ENCODE measurements around the gene GRIK2. TPM values are rescaled to one million over a fixed set of nuclear protein-coding genes. Genes with fewer than 3 reads are reported as not detected.

GRIK2 gene
- total RNA-seq, 5 donors from 2014 or later (not counting 1 experiment from before 2014, with no cell fraction given), result 0.15 to 0.19 TPM; not detected in 3

DNA sequence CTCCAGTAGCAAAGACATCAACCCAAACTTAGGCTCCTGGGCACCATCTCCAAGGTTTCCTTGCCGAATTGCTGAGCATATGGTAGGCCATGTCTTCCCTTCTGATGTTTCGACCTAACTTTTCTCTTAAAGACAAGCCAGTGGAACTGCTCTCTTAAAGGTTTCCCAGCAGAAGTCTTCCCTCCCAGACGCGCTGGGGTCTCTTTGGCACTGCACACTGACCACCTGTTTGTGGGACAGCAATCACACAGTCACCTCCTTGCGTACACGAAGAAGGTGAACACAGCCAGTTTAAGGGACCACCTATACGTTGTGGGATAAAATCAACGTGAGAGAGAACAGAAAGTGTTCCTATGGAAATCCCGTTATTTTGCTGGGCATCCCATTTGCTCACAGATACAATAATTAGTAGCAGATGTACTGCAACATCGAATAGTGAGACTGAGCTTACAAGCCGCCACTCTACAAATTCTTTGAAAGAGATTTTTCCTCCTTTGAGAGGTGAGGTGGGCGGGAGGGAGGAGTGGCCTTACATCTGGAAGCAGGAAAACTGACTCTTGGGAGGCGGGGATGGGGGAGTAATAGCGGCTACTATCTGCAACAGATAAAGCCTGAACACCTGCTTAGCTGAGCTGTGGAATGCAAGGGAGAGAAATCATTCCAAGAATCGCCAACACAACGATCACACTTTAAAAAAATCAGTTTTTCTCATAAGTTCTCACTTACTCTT, 9.9 kb downstream of the GRIK2 start:
- H3K36me3 Mint-ChIP-seq, result no peaks in the 10 kb centered on the region
- Histone ChIP-seq H3K36me3 (ENCODE audit: control insufficient read depth in 2 of 2, extremely low read depth in 1 of 2, insufficient read depth in 1 of 2, low read length in 1 of 2) (no peaks in the 10 kb centered on the region), H3K4me3 (ENCODE audit: control insufficient read depth in 1 of 2, extremely low read depth in 1 of 2, low read length in 1 of 2) (no peak overlapping the region), H3K9me3 (no peaks in the 10 kb centered on the region), H3K27ac (ENCODE audit: low read length) (no peak overlapping the region), H3K4me1 (ENCODE audit: control insufficient read depth in 1 of 2, extremely low read depth in 1 of 2, insufficient read depth in 2 of 2, low read length in 2 of 2) (no peaks in the 10 kb centered on the region), H3K27me3 (replicated peaks in 1 of 2; ENCODE audit: control insufficient read depth in 2 of 2, extremely low read depth in 1 of 2, insufficient read depth in 2 of 2, low read length in 1 of 2) (peaks cover 21 to 30% of the 10 kb centered on the region in 2 experiments)
- peaks cover 0 to 6% (median 0%) of the 10 kb centered on the region in 3 donors for H3K4me1 Mint-ChIP-seq
- DNase-seq, result no peak
- ATAC-seq (replicated peaks in 1 of 4), result no peak
- H3K27me3 Mint-ChIP-seq, result peaks cover 48 to 65% of the 10 kb centered on the region in 2 donors
- H3K4me3 Mint-ChIP-seq, result no peak overlapping the region
- POLR2A ChIA-PET, result no interaction called here
- peaks cover 7 to 22% (median 8%) of the 10 kb centered on the region in 3 donors for H3K9me3 Mint-ChIP-seq
- 10% methylated on average over 2 of the region's 16 CpGs for WGBS (ENCODE audit: insufficient coverage)
- H3K27ac Mint-ChIP-seq, result no peak overlapping the region
- CTCF ChIA-PET, result no interaction called here

DNA sequence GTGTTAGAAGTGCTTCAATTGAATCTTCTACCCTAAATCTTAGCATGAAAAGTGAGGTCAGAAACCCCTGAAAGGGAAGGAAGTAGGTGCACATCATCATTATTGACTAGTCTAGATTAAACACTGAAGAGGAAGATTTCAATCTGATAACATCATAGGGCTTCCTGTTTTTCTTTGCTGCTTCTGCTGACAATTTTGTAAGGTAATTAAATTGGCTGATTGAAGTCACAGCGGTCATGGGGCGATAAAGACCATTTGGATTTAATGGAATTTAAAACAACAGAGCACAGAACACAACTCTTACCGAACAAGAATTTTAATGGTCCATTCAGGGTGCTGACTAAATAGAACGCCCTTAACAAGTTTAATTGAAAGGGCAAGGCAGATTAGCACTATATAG, 11.3 kb downstream of the GRIK2 start:
- Histone ChIP-seq H3K9me3 (no peaks in the 10 kb centered on the region), H3K4me3 (ENCODE audit: control insufficient read depth in 1 of 2, extremely low read depth in 1 of 2, low read length in 1 of 2) (no peak overlapping the region), H3K27me3 (replicated peaks in 1 of 2; ENCODE audit: control insufficient read depth in 2 of 2, extremely low read depth in 1 of 2, insufficient read depth in 2 of 2, low read length in 1 of 2) (peaks cover 11 to 18% of the 10 kb centered on the region in 2 experiments), H3K36me3 (ENCODE audit: control insufficient read depth in 2 of 2, extremely low read depth in 1 of 2, insufficient read depth in 1 of 2, low read length in 1 of 2) (no peaks in the 10 kb centered on the region), H3K4me1 (ENCODE audit: control insufficient read depth in 1 of 2, extremely low read depth in 1 of 2, insufficient read depth in 2 of 2, low read length in 2 of 2) (no peaks in the 10 kb centered on the region), H3K27ac (ENCODE audit: low read length) (no peak overlapping the region)
- POLR2A ChIA-PET, result no interaction called here
- CTCF ChIA-PET, result no interaction called here
- Mint-ChIP-seq H3K4me1 (peaks cover 0 to 6% (median 0%) of the 10 kb centered on the region in 3 donors), H3K36me3 (no peaks in the 10 kb centered on the region), H3K27me3 (peaks cover 35 to 51% of the 10 kb centered on the region in 2 donors), H3K9me3 (peaks cover 7 to 19% (median 8%) of the 10 kb centered on the region in 3 donors), H3K4me3 (no peak overlapping the region), H3K27ac (no peak overlapping the region)
- DNase-seq, result no peak
- ATAC-seq (replicated peaks in 1 of 4), result no peak
- WGBS (ENCODE audit: insufficient coverage), result no CpG with 5 or more reads among the region's 4 CpGs

DNA sequence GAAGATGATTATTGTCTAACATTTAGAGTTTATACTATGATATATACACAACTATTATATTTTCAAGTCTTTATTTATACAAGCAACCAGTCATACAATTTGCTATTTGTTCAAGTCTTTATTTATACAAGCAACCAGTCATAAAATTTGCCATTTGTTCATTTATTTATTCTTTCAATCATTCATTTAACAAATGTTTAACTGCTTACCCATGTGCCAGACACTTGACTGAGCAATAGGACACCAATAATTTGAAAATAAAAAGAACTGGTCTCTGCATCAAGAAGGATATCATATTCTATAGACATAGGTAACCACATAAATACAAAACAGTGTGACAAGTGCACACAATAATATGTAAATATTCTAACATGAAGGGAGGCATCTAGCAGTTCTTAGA, 20.3 kb downstream of the GRIK2 start:
- ATAC-seq (replicated peaks in 1 of 4) (no peak), DNase-seq (no peak)
- Histone ChIP-seq H3K4me1 (ENCODE audit: control insufficient read depth in 1 of 2, extremely low read depth in 1 of 2, insufficient read depth in 2 of 2, low read length in 2 of 2) (no peaks in the 10 kb centered on the region), H3K36me3 (ENCODE audit: control insufficient read depth in 2 of 2, extremely low read depth in 1 of 2, insufficient read depth in 1 of 2, low read length in 1 of 2) (no peaks in the 10 kb centered on the region), H3K9me3 (no peaks in the 10 kb centered on the region), H3K4me3 (ENCODE audit: control insufficient read depth in 1 of 2, extremely low read depth in 1 of 2, low read length in 1 of 2) (no peak overlapping the region), H3K27me3 (replicated peaks in 1 of 2; ENCODE audit: control insufficient read depth in 2 of 2, extremely low read depth in 1 of 2, insufficient read depth in 2 of 2, low read length in 1 of 2) (no peaks in the 10 kb centered on the region), H3K27ac (ENCODE audit: low read length) (no peak overlapping the region)
- CTCF ChIA-PET, result no interaction called here
- Mint-ChIP-seq H3K27ac (no peak overlapping the region), H3K36me3 (no peaks in the 10 kb centered on the region), H3K4me3 (no peak overlapping the region), H3K9me3 (peaks cover 0 to 2% (median 0%) of the 10 kb centered on the region in 3 donors), H3K4me1 (no peaks in the 10 kb centered on the region), H3K27me3 (no peaks in the 10 kb centered on the region)
- POLR2A ChIA-PET, result no interaction called here

DNA sequence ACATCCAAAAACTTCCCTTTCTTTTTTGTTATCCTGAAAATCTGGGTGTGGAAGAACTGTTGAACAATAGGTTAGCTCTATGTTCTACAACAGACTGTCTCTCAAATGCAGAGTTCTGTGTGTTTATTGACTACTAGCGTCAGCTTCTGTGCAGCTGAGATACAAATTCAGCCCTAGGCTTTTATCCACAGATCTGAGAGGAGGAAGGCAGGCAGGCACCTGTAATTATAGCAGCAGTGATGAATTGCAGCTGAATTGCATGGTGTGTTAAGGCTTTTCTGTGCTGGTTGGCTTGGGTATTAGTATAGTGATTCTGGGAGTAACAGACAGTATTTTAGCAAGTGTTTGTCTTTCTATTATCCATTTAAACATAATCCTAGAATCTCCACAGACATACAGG, 24.4 kb downstream of the GRIK2 start:
- CTCF ChIA-PET, result no interaction called here
- no peaks in the 10 kb centered on the region for H3K9me3 ChIP-seq
- 50% methylated on average over 1 of the region's 1 CpG for WGBS (ENCODE audit: insufficient coverage)
- Mint-ChIP-seq H3K4me3 (no peak overlapping the region), H3K27me3 (no peaks in the 10 kb centered on the region), H3K4me1 (no peaks in the 10 kb centered on the region), H3K27ac (no peak overlapping the region), H3K36me3 (no peaks in the 10 kb centered on the region), H3K9me3 (peaks cover 0 to 5% (median 2%) of the 10 kb centered on the region in 3 donors)
- H3K27ac ChIP-seq (ENCODE audit: low read length), result no peak overlapping the region
- ATAC-seq (replicated peaks in 1 of 4), result no peak
- no peaks in the 10 kb centered on the region for H3K36me3 ChIP-seq (ENCODE audit: control insufficient read depth in 2 of 2, extremely low read depth in 1 of 2, insufficient read depth in 1 of 2, low read length in 1 of 2)
- POLR2A ChIA-PET, result no interaction called here
- no peaks in the 10 kb centered on the region for H3K4me1 ChIP-seq (ENCODE audit: control insufficient read depth in 1 of 2, extremely low read depth in 1 of 2, insufficient read depth in 2 of 2, low read length in 2 of 2)
- no peak overlapping the region for H3K4me3 ChIP-seq (ENCODE audit: control insufficient read depth in 1 of 2, extremely low read depth in 1 of 2, low read length in 1 of 2)
- H3K27me3 ChIP-seq (replicated peaks in 1 of 2; ENCODE audit: control insufficient read depth in 2 of 2, extremely low read depth in 1 of 2, insufficient read depth in 2 of 2, low read length in 1 of 2), result no peaks in the 10 kb centered on the region
- no peak for DNase-seq

DNA sequence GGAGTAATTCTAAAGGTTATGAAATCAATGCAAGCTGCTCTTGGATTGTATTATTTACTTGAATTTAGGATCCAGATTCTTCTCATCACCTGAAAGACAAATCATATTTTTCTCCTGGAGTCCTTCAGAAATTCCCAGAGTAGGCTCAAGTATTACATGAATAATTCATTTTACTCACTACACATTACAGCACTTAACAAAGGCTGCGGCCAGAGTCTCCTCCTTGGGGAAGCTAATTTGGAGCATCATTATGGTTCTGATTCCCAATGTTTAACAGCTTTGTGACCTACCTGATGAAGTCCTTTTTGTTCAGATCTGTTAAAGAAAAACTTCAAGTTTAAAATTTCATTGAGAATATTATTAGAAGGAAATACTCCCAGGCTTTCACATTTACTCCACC, 28.7 kb downstream of the GRIK2 start:
- no peak overlapping the region for H3K4me3 Mint-ChIP-seq
- no CpG with 5 or more reads among the region's 1 CpG for WGBS (ENCODE audit: insufficient coverage)
- ATAC-seq (replicated peaks in 1 of 4) (no peak), DNase-seq (no peak)
- no peaks in the 10 kb centered on the region for H3K9me3 ChIP-seq
- H3K36me3 Mint-ChIP-seq, result no peaks in the 10 kb centered on the region
- ChIA-PET POLR2A (no interaction called here), CTCF (no interaction called here)
- H3K27ac Mint-ChIP-seq, result no peak overlapping the region
- no peaks in the 10 kb centered on the region for H3K4me1 Mint-ChIP-seq
- H3K27me3 ChIP-seq (replicated peaks in 1 of 2; ENCODE audit: control insufficient read depth in 2 of 2, extremely low read depth in 1 of 2, insufficient read depth in 2 of 2, low read length in 1 of 2), result no peaks in the 10 kb centered on the region
- no peaks in the 10 kb centered on the region for H3K4me1 ChIP-seq (ENCODE audit: control insufficient read depth in 1 of 2, extremely low read depth in 1 of 2, insufficient read depth in 2 of 2, low read length in 2 of 2)
- H3K27ac ChIP-seq (ENCODE audit: low read length), result no peak overlapping the region
- H3K27me3 Mint-ChIP-seq, result no peaks in the 10 kb centered on the region
- H3K9me3 Mint-ChIP-seq, result peaks cover 0 to 7% (median 3%) of the 10 kb centered on the region in 3 donors
- H3K36me3 ChIP-seq (ENCODE audit: control insufficient read depth in 2 of 2, extremely low read depth in 1 of 2, insufficient read depth in 1 of 2, low read length in 1 of 2), result no peaks in the 10 kb centered on the region
- no peak overlapping the region for H3K4me3 ChIP-seq (ENCODE audit: control insufficient read depth in 1 of 2, extremely low read depth in 1 of 2, low read length in 1 of 2)

DNA sequence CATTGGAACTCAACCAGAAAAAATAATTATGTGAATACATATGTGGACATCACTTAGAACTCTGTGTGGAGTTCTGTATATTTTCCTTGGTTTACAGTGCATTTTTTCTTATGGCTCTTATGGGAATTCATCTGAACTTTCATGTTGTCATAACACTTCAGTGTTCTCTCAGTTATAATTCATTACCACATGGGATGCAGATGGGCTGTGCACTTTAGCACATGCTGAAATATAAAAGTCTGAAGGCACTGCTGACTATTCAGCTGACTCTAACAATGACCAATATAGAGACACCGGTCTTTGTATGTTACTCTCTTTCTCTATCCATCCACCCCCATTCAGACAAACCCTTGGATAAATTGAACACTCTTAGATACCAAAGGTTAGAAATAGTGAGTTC, 29.3 kb downstream of the GRIK2 start:
- Histone ChIP-seq H3K27ac (ENCODE audit: low read length) (no peak overlapping the region), H3K4me1 (ENCODE audit: control insufficient read depth in 1 of 2, extremely low read depth in 1 of 2, insufficient read depth in 2 of 2, low read length in 2 of 2) (no peaks in the 10 kb centered on the region), H3K4me3 (ENCODE audit: control insufficient read depth in 1 of 2, extremely low read depth in 1 of 2, low read length in 1 of 2) (no peak overlapping the region), H3K36me3 (ENCODE audit: control insufficient read depth in 2 of 2, extremely low read depth in 1 of 2, insufficient read depth in 1 of 2, low read length in 1 of 2) (no peaks in the 10 kb centered on the region), H3K9me3 (no peaks in the 10 kb centered on the region), H3K27me3 (replicated peaks in 1 of 2; ENCODE audit: control insufficient read depth in 2 of 2, extremely low read depth in 1 of 2, insufficient read depth in 2 of 2, low read length in 1 of 2) (no peaks in the 10 kb centered on the region)
- no peaks in the 10 kb centered on the region for H3K4me1 Mint-ChIP-seq
- H3K9me3 Mint-ChIP-seq, result peaks cover 0 to 8% (median 3%) of the 10 kb centered on the region in 3 donors
- H3K36me3 Mint-ChIP-seq, result no peaks in the 10 kb centered on the region
- CTCF ChIA-PET, result no interaction called here
- H3K27ac Mint-ChIP-seq, result no peak overlapping the region
- no peak overlapping the region for H3K4me3 Mint-ChIP-seq
- WGBS (ENCODE audit: insufficient coverage), result no CpG with 5 or more reads among the region's 1 CpG
- ATAC-seq (replicated peaks in 1 of 4), result no peak
- POLR2A ChIA-PET, result no interaction called here
- DNase-seq, result no peak
- no peaks in the 10 kb centered on the region for H3K27me3 Mint-ChIP-seq

DNA sequence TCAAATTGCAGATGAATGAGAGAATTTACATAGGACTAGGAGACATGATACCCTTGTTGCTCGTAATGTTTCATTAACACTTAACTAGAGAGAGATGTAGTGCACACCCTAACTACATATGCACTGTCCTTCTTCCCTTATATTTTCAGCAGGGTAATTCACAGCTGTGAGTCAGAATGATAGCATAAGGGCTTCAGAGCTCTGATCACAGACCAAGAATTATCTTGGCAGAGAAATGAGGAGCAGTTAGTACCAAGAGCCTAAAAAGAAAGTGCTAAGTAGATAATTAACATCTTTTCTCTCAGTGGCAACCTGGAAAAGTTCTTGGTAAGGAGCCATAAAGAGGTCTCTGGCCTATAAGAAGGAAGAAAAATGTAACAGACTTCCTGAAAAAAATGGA, 35.8 kb downstream of the GRIK2 start:
- POLR2A ChIA-PET, result no interaction called here
- Histone ChIP-seq H3K9me3 (no peaks in the 10 kb centered on the region), H3K36me3 (ENCODE audit: control insufficient read depth in 2 of 2, extremely low read depth in 1 of 2, insufficient read depth in 1 of 2, low read length in 1 of 2) (no peaks in the 10 kb centered on the region), H3K4me1 (ENCODE audit: control insufficient read depth in 1 of 2, extremely low read depth in 1 of 2, insufficient read depth in 2 of 2, low read length in 2 of 2) (no peaks in the 10 kb centered on the region), H3K27me3 (replicated peaks in 1 of 2; ENCODE audit: control insufficient read depth in 2 of 2, extremely low read depth in 1 of 2, insufficient read depth in 2 of 2, low read length in 1 of 2) (no peaks in the 10 kb centered on the region), H3K4me3 (ENCODE audit: control insufficient read depth in 1 of 2, extremely low read depth in 1 of 2, low read length in 1 of 2) (no peak overlapping the region), H3K27ac (ENCODE audit: low read length) (no peak overlapping the region)
- no peaks in the 10 kb centered on the region for H3K36me3 Mint-ChIP-seq
- peaks cover 0 to 3% (median 3%) of the 10 kb centered on the region in 3 donors for H3K9me3 Mint-ChIP-seq
- no CpG with 5 or more reads among the region's 1 CpG for WGBS (ENCODE audit: insufficient coverage)
- no peak for DNase-seq
- no peak for ATAC-seq (replicated peaks in 1 of 4)
- no peak overlapping the region for H3K27ac Mint-ChIP-seq
- CTCF ChIA-PET, result no interaction called here
- H3K27me3 Mint-ChIP-seq, result no peaks in the 10 kb centered on the region
- H3K4me1 Mint-ChIP-seq, result no peaks in the 10 kb centered on the region
- H3K4me3 Mint-ChIP-seq, result no peak overlapping the region
